HepG2 (cell line): ENCODE data around the gene CLCN4. TPM values are rescaled to one million over a fixed set of nuclear protein-coding genes. Genes with fewer than 3 reads are reported as not detected.

ENCODE experiments used
- ATAC-seq: fragments of 200-7000 bp; cut with Tn5 transposase; 3 replicates; pipeline ENCODE4 v1.9.1; 2020; ENCODE audit warnings: mild to moderate bottlenecking, moderate library complexity
- BruUV-seq: library from RNA; stranded (reverse); fragments of 400-500 nt; replicated peaks from 2 replicates; lab custom pipeline; 2021; lab: Mats Ljungman, UMichigan
- CTCF ChIA-PET: fragments of 300-600 bp; formaldehyde crosslinking; extraction: SDS; loops from one replicate; lab custom pipeline; 2021; ENCODE audit warnings: low total read pairs, inconsistent platforms, low intra/inter-chr PET ratio; lab: Yijun Ruan, JAX
- POLR2A ChIA-PET: fragments of 350-600 bp; sonication (Branson Sonifier 250); formaldehyde crosslinking; loops from one replicate; lab custom pipeline; 2020; ENCODE audit warnings: antibody characterized with exemption, inconsistent platforms; lab: Yijun Ruan, JAX
- DNase-seq: peaks from one replicate; pipeline ENCODE4 v3.0.0-alpha.2; 2015; ENCODE audit warnings: low spot score
- FAIRE-seq: peaks from 3 replicates; lab custom pipeline; 2011; peaks lifted over from hg19 to GRCh38; lab: Jason Lieb, UNC
- H2AFZ ChIP-seq: one replicate; pipeline ENCODE4 v1.6.1; 2011; ENCODE audit warnings: low read length, inconsistent platforms
- H3K27ac ChIP-seq: fragments of 300-600 bp; 3 replicates; pipeline ENCODE4 v1.8.0; 2011; ENCODE audit warnings: mixed run types, mild to moderate bottlenecking, mixed read lengths, low read length, inconsistent platforms; ENCODE audit not compliant: insufficient read depth; ENCODE audit errors: extremely low read length
- H3K27me3 ChIP-seq, 2 experiments: fragments of 200-600 bp in 1 of 2; 2 replicates in 1 of 2; 3 replicates in 1 of 2; pipeline versions ENCODE4 v1.6.0 to v1.8.0; 2011; ENCODE audit warnings: low read length in 2 of 2, mild to moderate bottlenecking in 2 of 2, moderate library complexity in 2 of 2, inconsistent platforms in 1 of 2; ENCODE audit not compliant: insufficient read depth in 2 of 2, control insufficient read depth in 1 of 2
- H3K36me3 ChIP-seq, 2 experiments: fragments of 200-600 bp in 1 of 2; replicated peaks in 1 of 2; 2 replicates in 1 of 2; 3 replicates in 1 of 2; pipeline versions ENCODE4 v1.5.1 to v1.8.0; 2011; ENCODE audit warnings: low read length in 2 of 2, inconsistent platforms in 1 of 2; ENCODE audit not compliant: insufficient read depth in 2 of 2, control insufficient read depth in 1 of 2
- H3K4me1 ChIP-seq: 2 replicates; pipeline ENCODE4 v1.5.1; 2012; ENCODE audit warnings: low read length, inconsistent platforms; ENCODE audit not compliant: insufficient read depth
- H3K4me2 ChIP-seq: 2 replicates; pipeline ENCODE4 v1.6.0; 2011; ENCODE audit warnings: low read depth, low read length, inconsistent platforms
- H3K4me3 ChIP-seq, 3 experiments: fragments of 200-600 bp in 1 of 3; sonication (generic), shearing (Covaris generic) in 1 of 3; replicated peaks in 1 of 3; 2 replicates each; pipeline ENCODE4 v1.5.1; 2011 to 2016; ENCODE audit warnings: low read length in 3 of 3, inconsistent platforms in 2 of 3, low read depth in 2 of 3, mild to moderate bottlenecking in 2 of 3, control low read depth in 1 of 3, mixed read lengths in 1 of 3; ENCODE audit not compliant: insufficient read depth in 1 of 3
- H3K79me2 ChIP-seq: one replicate; pipeline ENCODE4 v1.6.1; 2011; ENCODE audit warnings: low read length, inconsistent platforms; ENCODE audit not compliant: insufficient read depth
- H3K9ac ChIP-seq: 2 replicates; pipeline ENCODE4 v1.6.0; 2011; ENCODE audit warnings: mild to moderate bottlenecking, low read depth, low read length, inconsistent platforms; ENCODE audit not compliant: insufficient read depth
- H3K9me3 ChIP-seq: 2 replicates; pipeline ENCODE4 v1.5.1; 2012; ENCODE audit warnings: mild to moderate bottlenecking, low read length
- H4K20me1 ChIP-seq: 2 replicates; pipeline ENCODE4 v1.6.0; 2011; ENCODE audit warnings: inconsistent platforms, mild to moderate bottlenecking, low read length, moderate library complexity; ENCODE audit not compliant: insufficient read depth
- GLI4 ChIP-seq: sonication (generic); formaldehyde crosslinking; IDR thresholded peaks from 2 replicates; pipeline ENCODE4 v1.5.1; 2020; ENCODE audit warnings: missing genetic modification reagents, mild to moderate bottlenecking, moderate library complexity, borderline replicate concordance
- KMT2B ChIP-seq: IDR thresholded peaks from 2 replicates; pipeline ENCODE4 v1.6.1; 2016; ENCODE audit warnings: missing genetic modification reagents, missing compliant biosample characterization
- NFE2L2 ChIP-seq: fragments of 150-350 bp; IDR thresholded peaks from 2 replicates; pipeline ENCODE4 v1.6.1; 2014; ENCODE audit warnings: low read length
- POLR2AphosphoS2 ChIP-seq: IDR thresholded peaks from 2 replicates; pipeline ENCODE4 v1.6.1; 2011; ENCODE audit warnings: low read depth, low read length, improper control_type of control experiment
- PRMT3 ChIP-seq: sonication (generic); formaldehyde crosslinking; IDR thresholded peaks from 2 replicates; pipeline ENCODE4 v1.8.1; 2022; ENCODE audit warnings: low read depth, mild to moderate bottlenecking, moderate library complexity, missing genetic modification reagents, borderline replicate concordance
- SNAPC2 ChIP-seq: sonication (generic); formaldehyde crosslinking; IDR thresholded peaks from 2 replicates; pipeline ENCODE4 v1.8.1; 2022; ENCODE audit warnings: mild to moderate bottlenecking, missing genetic modification reagents
- SP140L ChIP-seq: sonication (generic); formaldehyde crosslinking; IDR thresholded peaks from 2 replicates; pipeline ENCODE4 v1.4.0; 2020; ENCODE audit warnings: missing genetic modification reagents, borderline replicate concordance
- SRF ChIP-seq: IDR thresholded peaks from 2 replicates; pipeline ENCODE4 v1.6.1; 2011; ENCODE audit warnings: mild to moderate bottlenecking, low read depth, low read length, moderate library complexity
- SUZ12 ChIP-seq: fragments of 150-350 bp; IDR thresholded peaks from 2 replicates; pipeline ENCODE4 v1.6.1; 2014; ENCODE audit warnings: low read depth, low read length
- ZNF33A ChIP-seq: sonication (generic); formaldehyde crosslinking; IDR thresholded peaks from 2 replicates; pipeline ENCODE4 v1.5.1; 2020; ENCODE audit warnings: missing genetic modification reagents, mild to moderate bottlenecking, moderate library complexity, borderline replicate concordance
- ZNF354B ChIP-seq: sonication (generic); formaldehyde crosslinking; IDR thresholded peaks from 2 replicates; pipeline ENCODE4 v1.8.0; 2022; ENCODE audit warnings: mild to moderate bottlenecking, missing genetic modification reagents
- WGBS: methylation state at CpG from one replicate; pipeline ENCODE4 v1.1.6; 2017; ENCODE audit warnings: low lambda C conversion rate; 5-methylcytosine and 5-hydroxymethylcytosine counted together
- in situ Hi-C: cut with HindIII; loops from 2 replicates; pipeline ENCODE4 v1.10.0; 2017; ENCODE audit warnings: low pct_unique_long_range_greater_than_20kb; ENCODE audit not compliant: extremely low pct_ligation_motif_present
- intact Hi-C: fragments of 100-400 bp; cut with micrococcal nuclease; formaldehyde crosslinking; loops from one replicate; pipeline ENCODE4 v1.10.0; 2022; ENCODE audit not compliant: unreplicated experiment
- polyA plus RNA-seq, 8 experiments: library from polyadenylated mRNA; depleted of rRNA in 3 of 8; stranded (reverse) in 7 of 8; unstranded in 1 of 8; fragments of >200 nt; fragmentation: Illumina TruSeq in 4 of 8; extraction: Trizol in 4 of 8; gene quantifications; 2 replicates each; pipeline versions ENCODE4 v1.2.1 to v1.2.3, GENCODE V29; 2011 to 2016; ENCODE audit warnings: low read depth in 4 of 8, missing spikeins in 1 of 8, mixed read lengths in 1 of 8; ENCODE audit not compliant: insufficient read depth in 1 of 8
- total RNA-seq, 5 experiments: library from RNA; depleted of rRNA; stranded (reverse); fragments of >200 nt; fragmentation: Illumina TruSeq; extraction: Trizol; gene quantifications; 2 replicates each; pipeline ENCODE4 v1.2.3, GENCODE V29; 2016; ENCODE audit warnings: low read depth in 1 of 5
- TF ChIP-seq, protein P1 (sequence below): sonication (generic); formaldehyde crosslinking; IDR thresholded peaks from 2 replicates; pipeline ENCODE4 v1.5.1; 2020; ENCODE audit warnings: mild to moderate bottlenecking, missing genetic modification reagents, borderline replicate concordance
- TF ChIP-seq, protein P2 (sequence below): sonication (generic); formaldehyde crosslinking; IDR thresholded peaks from 2 replicates; pipeline ENCODE4 v1.5.0; 2020; ENCODE audit warnings: missing genetic modification reagents
- TF ChIP-seq, protein P3 (sequence below): sonication (generic); formaldehyde crosslinking; IDR thresholded peaks from 2 replicates; pipeline ENCODE4 v1.4.0; 2020; ENCODE audit warnings: missing genetic modification reagents
- TF ChIP-seq, protein P4 (sequence below): sonication (generic); formaldehyde crosslinking; conservative IDR thresholded peaks from 2 replicates; pipeline ENCODE4 v1.8.0; 2022; ENCODE audit warnings: missing genetic modification reagents
- TF ChIP-seq, protein P5 (sequence below): IDR thresholded peaks from 2 replicates; pipeline ENCODE4 v1.6.1; 2012; ENCODE audit warnings: inconsistent platforms

Gene CLCN4
- total and polyA plus RNA-seq, 2 of the 13 experiments (the other 11 are each of a cell fraction or from before 2014, with no cell fraction given), result 1.8 to 2.5 TPM

DNA sequence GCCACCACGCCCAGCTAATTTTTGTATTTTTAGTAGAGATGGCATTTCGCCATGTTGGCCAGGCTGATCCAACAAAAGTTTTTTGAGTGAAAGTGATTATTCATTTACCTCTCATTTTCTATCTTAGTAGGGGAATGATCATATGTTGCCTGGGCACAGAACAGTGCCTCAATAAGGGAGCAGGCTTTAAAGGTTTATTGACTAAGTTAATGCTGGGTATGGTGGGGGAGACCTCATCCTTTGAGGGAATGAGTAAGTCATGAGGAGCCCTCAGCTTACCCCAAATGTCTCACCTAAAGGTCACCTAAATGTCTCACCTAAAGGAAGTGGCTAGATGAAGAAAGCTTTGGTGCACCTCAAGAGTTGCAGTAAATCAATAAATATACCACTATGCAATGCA is 109.0 kb downstream of the CLCN4 start (continued):
- TF ChIP-seq, protein P1, sequence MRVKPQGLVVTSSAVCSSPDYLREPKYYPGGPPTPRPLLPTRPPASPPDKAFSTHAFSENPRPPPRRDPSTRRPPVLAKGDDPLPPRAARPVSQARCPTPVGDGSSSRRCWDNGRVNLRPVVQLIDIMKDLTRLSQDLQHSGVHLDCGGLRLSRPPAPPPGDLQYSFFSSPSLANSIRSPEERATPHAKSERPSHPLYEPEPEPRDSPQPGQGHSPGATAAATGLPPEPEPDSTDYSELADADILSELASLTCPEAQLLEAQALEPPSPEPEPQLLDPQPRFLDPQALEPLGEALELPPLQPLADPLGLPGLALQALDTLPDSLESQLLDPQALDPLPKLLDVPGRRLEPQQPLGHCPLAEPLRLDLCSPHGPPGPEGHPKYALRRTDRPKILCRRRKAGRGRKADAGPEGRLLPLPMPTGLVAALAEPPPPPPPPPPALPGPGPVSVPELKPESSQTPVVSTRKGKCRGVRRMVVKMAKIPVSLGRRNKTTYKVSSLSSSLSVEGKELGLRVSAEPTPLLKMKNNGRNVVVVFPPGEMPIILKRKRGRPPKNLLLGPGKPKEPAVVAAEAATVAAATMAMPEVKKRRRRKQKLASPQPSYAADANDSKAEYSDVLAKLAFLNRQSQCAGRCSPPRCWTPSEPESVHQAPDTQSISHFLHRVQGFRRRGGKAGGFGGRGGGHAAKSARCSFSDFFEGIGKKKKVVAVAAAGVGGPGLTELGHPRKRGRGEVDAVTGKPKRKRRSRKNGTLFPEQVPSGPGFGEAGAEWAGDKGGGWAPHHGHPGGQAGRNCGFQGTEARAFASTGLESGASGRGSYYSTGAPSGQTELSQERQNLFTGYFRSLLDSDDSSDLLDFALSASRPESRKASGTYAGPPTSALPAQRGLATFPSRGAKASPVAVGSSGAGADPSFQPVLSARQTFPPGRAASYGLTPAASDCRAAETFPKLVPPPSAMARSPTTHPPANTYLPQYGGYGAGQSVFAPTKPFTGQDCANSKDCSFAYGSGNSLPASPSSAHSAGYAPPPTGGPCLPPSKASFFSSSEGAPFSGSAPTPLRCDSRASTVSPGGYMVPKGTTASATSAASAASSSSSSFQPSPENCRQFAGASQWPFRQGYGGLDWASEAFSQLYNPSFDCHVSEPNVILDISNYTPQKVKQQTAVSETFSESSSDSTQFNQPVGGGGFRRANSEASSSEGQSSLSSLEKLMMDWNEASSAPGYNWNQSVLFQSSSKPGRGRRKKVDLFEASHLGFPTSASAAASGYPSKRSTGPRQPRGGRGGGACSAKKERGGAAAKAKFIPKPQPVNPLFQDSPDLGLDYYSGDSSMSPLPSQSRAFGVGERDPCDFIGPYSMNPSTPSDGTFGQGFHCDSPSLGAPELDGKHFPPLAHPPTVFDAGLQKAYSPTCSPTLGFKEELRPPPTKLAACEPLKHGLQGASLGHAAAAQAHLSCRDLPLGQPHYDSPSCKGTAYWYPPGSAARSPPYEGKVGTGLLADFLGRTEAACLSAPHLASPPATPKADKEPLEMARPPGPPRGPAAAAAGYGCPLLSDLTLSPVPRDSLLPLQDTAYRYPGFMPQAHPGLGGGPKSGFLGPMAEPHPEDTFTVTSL (CRISPR knock-in tag), result no peak
- TF ChIP-seq, protein P2, sequence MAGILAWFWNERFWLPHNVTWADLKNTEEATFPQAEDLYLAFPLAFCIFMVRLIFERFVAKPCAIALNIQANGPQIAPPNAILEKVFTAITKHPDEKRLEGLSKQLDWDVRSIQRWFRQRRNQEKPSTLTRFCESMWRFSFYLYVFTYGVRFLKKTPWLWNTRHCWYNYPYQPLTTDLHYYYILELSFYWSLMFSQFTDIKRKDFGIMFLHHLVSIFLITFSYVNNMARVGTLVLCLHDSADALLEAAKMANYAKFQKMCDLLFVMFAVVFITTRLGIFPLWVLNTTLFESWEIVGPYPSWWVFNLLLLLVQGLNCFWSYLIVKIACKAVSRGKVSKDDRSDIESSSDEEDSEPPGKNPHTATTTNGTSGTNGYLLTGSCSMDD (CRISPR knock-in tag), result no peak
- TF ChIP-seq ZNF354B (CRISPR knock-in tag), result no peak
- TF ChIP-seq SNAPC2, result no peak
- no peak for TF ChIP-seq SRF
- TF ChIP-seq SP140L, result no peak

DNA sequence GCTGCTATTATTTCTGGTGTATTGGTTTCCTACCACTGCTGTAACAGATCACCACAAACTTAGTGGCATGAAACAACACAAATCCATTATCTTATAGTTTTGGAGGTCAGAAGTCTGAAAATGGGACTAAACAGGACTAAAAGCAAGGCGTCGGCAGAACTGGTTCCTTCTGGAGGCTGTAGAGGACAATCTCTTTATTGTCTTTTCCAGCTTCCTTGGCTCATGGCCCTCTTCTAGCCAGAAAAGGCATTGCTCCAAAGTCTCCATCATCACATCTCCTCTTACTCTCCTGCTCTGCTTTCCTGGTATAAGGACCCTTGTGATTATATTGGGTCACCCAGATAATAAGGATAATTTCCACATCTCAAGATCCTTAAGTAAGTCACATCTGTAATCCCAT is 121.9 kb downstream of the CLCN4 start:
- FAIRE-seq, result no peak
- no peaks in the 10 kb centered on the region for H3K36me3 ChIP-seq
- no peak overlapping the region for H3K27ac ChIP-seq
- no peaks in the 10 kb centered on the region for H3K27me3 ChIP-seq
- CTCF ChIA-PET, result no interaction called here
- intact Hi-C loops (no loop called here), in situ Hi-C loops (no loop called here)
- H3K4me1 ChIP-seq, result no peaks in the 10 kb centered on the region
- POLR2A ChIA-PET, result no interaction called here
- no peak overlapping the region for H3K4me2 ChIP-seq
- H3K4me3 ChIP-seq, result no peak overlapping the region
- no peak overlapping the region for H2AFZ ChIP-seq
- ATAC-seq, result no peak
- H3K9ac ChIP-seq, result no peak overlapping the region
- no peak for DNase-seq
- no peaks in the 10 kb centered on the region for H3K79me2 ChIP-seq
- no peaks in the 10 kb centered on the region for H4K20me1 ChIP-seq
- no TSS peak for BruUV-seq
- no peaks in the 10 kb centered on the region for H3K9me3 ChIP-seq
- WGBS, result 57% methylated on average over 2 of the region's 2 CpGs
- TF ChIP-seq PRMT3 (CRISPR knock-in tag) (no peak), GLI4 (CRISPR knock-in tag) (no peak), ZNF354B (CRISPR knock-in tag) (no peak), KMT2B (no peak), POLR2AphosphoS2 (no peak), ZNF33A (CRISPR knock-in tag) (no peak), NFE2L2 (no peak), SRF (no peak), SUZ12 (no peak)
- TF ChIP-seq, protein P3, sequence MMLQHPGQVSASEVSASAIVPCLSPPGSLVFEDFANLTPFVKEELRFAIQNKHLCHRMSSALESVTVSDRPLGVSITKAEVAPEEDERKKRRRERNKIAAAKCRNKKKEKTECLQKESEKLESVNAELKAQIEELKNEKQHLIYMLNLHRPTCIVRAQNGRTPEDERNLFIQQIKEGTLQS, result no peak
- TF ChIP-seq, protein P4, sequence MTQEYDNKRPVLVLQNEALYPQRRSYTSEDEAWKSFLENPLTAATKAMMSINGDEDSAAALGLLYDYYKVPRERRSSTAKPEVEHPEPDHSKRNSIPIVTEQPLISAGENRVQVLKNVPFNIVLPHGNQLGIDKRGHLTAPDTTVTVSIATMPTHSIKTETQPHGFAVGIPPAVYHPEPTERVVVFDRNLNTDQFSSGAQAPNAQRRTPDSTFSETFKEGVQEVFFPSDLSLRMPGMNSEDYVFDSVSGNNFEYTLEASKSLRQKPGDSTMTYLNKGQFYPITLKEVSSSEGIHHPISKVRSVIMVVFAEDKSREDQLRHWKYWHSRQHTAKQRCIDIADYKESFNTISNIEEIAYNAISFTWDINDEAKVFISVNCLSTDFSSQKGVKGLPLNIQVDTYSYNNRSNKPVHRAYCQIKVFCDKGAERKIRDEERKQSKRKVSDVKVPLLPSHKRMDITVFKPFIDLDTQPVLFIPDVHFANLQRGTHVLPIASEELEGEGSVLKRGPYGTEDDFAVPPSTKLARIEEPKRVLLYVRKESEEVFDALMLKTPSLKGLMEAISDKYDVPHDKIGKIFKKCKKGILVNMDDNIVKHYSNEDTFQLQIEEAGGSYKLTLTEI, result no peak
- TF ChIP-seq, protein P5, sequence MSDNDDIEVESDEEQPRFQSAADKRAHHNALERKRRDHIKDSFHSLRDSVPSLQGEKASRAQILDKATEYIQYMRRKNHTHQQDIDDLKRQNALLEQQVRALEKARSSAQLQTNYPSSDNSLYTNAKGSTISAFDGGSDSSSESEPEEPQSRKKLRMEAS, result no peak
